GM23338 (cell line): ENCODE results near the gene MAP2K5.

ENCODE experiments used
- CTCF ChIP-seq, 2 experiments: fragments of 200-600 bp in 1 of 2; sonication (generic) in 1 of 2; conservative IDR thresholded peaks; 2 replicates each; pipeline versions ENCODE4 v1.5.1 to v1.6.1; 2016 to 2017; ENCODE audit warnings: antibody characterized with exemption in 2 of 2, low read depth in 2 of 2, mild to moderate bottlenecking in 2 of 2, moderate library complexity in 1 of 2
- EZH2 ChIP-seq: fragments of 200-600 bp; sonication (generic); IDR thresholded peaks from one replicate; pipeline ENCODE4 v1.8.0; 2017; ENCODE audit warnings: antibody characterized with exemption, mild to moderate bottlenecking, low read depth; ENCODE audit not compliant: unreplicated experiment
- EZH2phosphoT487 ChIP-seq: fragments of 200-600 bp; sonication (generic); IDR thresholded peaks from one replicate; pipeline ENCODE4 v1.8.1; 2018; ENCODE audit warnings: antibody characterized with exemption; ENCODE audit not compliant: unreplicated experiment
- JUNB ChIP-seq: IDR thresholded peaks from one replicate; pipeline ENCODE4 v1.6.1; 2016; ENCODE audit warnings: antibody characterized with exemption; ENCODE audit not compliant: unreplicated experiment
- POLR2AphosphoS5 ChIP-seq: IDR thresholded peaks from 2 replicates; pipeline ENCODE4 v1.6.1; 2016; ENCODE audit warnings: antibody characterized with exemption, low read depth
- REST ChIP-seq: IDR thresholded peaks from one replicate; pipeline ENCODE4 v1.6.1; 2018; ENCODE audit warnings: antibody characterized with exemption; ENCODE audit not compliant: unreplicated experiment
- STAT1 ChIP-seq: IDR thresholded peaks from one replicate; pipeline ENCODE4 v1.6.1; 2016; ENCODE audit warnings: antibody characterized with exemption; ENCODE audit not compliant: unreplicated experiment
- ZNF331 ChIP-seq: fragments of 250-450 bp; sonication (Bioruptor Pico); IDR thresholded peaks from 2 replicates; pipeline ENCODE4 v1.5.0; 2020; ENCODE audit warnings: low read depth, mild to moderate bottlenecking, moderate library complexity

- no peak for TF ChIP-seq POLR2AphosphoS5
- TF ChIP-seq ZNF331: no peak
- TF ChIP-seq CTCF (conservative IDR thresholded peaks at IDR 0.05; ENCODE audit: low read depth in 2 of 2): no peak
- no peak for TF ChIP-seq EZH2
- no peak for TF ChIP-seq REST
- no peak for TF ChIP-seq STAT1
- TF ChIP-seq EZH2phosphoT487: no peak
- TF ChIP-seq JUNB: no peak
Observed at GRCh38 chr15:67781061-67781460, 238.6 kb downstream of the MAP2K5 start.
